ENCODE data around the gene GPR61.

GPR61 gene

GRCh38 chr1:109564194-109564878 lies 24.7 kb downstream of the GPR61 start:
- no peak overlapping the region for H3K4me3 ChIP-seq (ENCODE audit: low read depth, low read length)

DNA sequence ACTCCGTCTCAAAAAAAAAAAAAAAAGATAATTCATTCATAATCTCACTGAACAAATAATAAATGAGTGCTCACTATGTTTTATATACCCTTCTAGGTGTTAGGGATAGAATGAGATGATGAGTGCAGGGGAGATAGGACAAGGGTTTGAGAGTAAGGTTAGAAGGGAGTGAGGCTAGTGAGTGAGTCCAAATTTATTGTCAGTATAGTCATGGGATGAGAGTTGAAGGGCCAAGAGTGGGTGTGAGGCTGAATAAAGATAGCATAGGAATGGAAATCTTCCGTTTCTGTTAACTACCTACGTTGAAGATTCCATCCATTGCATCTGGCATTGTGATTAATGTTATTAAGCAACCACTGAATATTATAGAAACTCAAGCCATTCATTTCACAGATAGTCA lies 25.6 kb downstream of the GPR61 start:
- no peak overlapping the region for H3K4me3 ChIP-seq (ENCODE audit: low read depth, low read length)

DNA sequence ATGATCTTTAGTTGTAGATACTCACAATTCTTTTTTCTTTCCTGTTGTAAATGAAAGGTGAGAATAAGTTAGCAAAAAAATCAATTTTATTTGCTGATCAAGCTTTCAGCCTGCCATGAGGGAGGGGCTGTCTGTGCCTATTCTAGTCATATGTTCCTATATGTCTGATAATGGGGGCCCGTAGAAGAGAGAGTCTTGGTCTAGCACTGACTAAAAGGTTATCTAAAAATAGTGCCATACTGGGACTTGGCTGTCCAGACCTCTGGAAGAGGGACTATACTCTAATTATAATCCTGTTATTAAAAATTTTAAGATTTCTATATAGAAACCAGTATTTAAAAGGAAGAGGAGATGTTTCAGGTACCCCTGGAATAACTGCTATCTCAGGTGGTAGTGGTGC lies 27.3 kb downstream of the GPR61 start:
- H3K4me3 ChIP-seq (ENCODE audit: low read depth, low read length) = no peak overlapping the region

GRCh38 chr1:109567877-109568672 lies 28.4 kb downstream of the GPR61 start:
- no peak overlapping the region for H3K4me3 ChIP-seq (ENCODE audit: low read depth, low read length)

GRCh38 chr1:109569323-109569722 lies 29.7 kb downstream of the GPR61 start:
- no peak overlapping the region for H3K4me3 ChIP-seq (ENCODE audit: low read depth, low read length)

- H3K4me3 ChIP-seq (ENCODE audit: low read depth, low read length) = no peak overlapping the region
These were observed 30.7 kb downstream of the GPR61 start for GRCh38 chr1:109570414-109570813.

- H3K4me3 ChIP-seq (ENCODE audit: low read depth, low read length) = no peak overlapping the region
These were observed 34.1 kb downstream of the GPR61 start for GRCh38 chr1:109573785-109574184.

DNA sequence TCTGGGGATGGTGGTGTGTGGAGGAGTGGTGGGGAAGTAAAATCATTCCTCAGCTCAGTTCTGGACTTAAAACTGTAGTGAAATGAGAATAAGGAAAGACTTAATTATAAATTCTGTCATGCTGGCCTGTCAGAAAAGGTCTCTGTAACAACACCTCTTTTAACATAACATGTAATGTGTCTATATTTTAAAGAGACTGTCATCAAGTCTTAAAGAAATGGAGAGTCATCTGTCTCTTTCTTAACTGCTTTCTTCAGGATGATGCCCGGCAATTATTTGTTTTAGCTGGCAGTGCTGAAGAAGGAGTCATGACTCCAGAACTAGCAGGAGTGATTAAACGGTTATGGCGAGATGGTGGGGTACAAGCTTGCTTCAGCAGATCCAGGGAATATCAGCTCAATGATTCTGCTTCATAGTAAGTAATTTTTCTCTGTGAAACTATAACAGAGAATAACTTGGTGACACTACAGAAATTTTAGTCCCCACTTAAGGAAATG lies 39.3 kb downstream of the GPR61 start:
- H3K4me3 ChIP-seq (ENCODE audit: low read depth, low read length) = no peak overlapping the region

DNA sequence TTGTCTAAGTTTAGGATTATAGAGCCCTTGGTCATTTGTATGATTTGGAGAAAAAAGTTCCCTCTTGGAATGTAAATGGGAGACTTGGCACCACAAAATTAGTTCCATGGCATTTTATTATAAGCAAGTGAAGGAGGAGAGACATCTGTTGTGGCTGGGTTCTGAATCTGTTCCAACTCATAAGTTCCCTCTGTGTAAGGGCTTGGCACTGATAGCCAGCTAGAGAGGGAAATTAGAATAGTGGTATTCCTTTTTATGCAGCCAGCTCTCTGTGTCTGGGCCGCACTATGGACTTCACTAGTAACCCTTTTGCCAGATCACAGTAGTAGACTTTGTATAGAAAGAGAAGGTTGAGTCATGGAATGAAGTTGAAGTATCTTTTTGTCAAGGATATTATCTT lies 39.8 kb downstream of the GPR61 start:
- H3K4me3 ChIP-seq (ENCODE audit: low read depth, low read length) = no peak overlapping the region

DNA sequence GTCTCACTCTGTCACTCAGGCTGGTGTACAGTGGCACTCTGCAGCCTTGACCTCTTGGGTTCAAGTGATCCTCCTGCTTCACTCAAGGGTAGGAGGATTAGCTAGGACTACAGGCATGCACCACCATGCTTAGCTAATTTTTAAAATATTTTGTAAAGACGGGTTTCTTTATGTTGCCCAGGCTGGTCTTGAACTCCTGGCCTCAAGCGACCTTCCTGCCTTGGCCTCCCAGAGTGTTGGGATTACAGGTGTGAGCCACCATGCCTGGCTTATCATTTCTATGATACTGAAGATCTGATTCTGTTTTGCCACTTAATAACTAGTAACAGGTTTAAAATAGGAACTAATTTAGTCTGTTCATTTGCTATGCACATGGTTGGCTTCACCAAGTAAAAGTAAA lies 42.3 kb downstream of the GPR61 start:
- H3K4me3 ChIP-seq (ENCODE audit: low read depth, low read length) = no peak overlapping the region

GRCh38 chr1:109584766-109585165 lies 45.1 kb downstream of the GPR61 start:
- no peak overlapping the region for H3K4me3 ChIP-seq (ENCODE audit: low read depth, low read length)

GRCh38 chr1:109586055-109586454 lies 46.4 kb downstream of the GPR61 start:
- no peak overlapping the region for H3K4me3 ChIP-seq (ENCODE audit: low read depth, low read length)

- H3K4me3 ChIP-seq (ENCODE audit: low read depth, low read length) = no peak overlapping the region
These were observed 49.5 kb downstream of the GPR61 start for GRCh38 chr1:109589177-109589576.

- H3K4me3 ChIP-seq (ENCODE audit: low read depth, low read length) = no peak overlapping the region
These were observed 50.0 kb downstream of the GPR61 start for GRCh38 chr1:109589679-109590078.

DNA sequence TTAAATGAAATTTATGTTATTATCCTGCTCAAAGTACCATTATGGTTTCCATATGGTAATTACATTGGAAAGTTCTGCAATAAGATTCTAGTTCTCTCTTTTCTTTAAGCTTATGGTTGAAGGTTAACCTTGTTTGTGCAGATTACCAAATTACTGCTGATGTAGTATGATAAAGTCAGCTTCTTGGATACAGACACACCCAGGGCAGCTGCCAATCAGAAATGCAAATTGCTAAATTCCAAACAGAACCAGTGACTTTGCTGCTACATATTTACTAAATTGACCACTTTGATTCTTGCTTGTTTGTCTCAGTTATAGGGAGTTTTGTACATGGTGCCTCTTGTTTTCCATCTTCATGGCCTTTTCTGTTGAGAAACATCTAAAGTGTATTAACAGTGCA lies 53.2 kb downstream of the GPR61 start:
- H3K4me3 ChIP-seq (ENCODE audit: low read depth, low read length) = no peak overlapping the region

GRCh38 chr1:109595531-109595930 lies 55.9 kb downstream of the GPR61 start:
- no peak overlapping the region for H3K4me3 ChIP-seq (ENCODE audit: low read depth, low read length)
